Measurements from ENCODE around the gene CD300A.

Gene CD300A

GRCh38 chr17:74454197-74455024, 12.0 kb upstream of the CD300A start:
- DNase-seq (ENCODE audit: low spot score) = no peak

- DNase-seq (ENCODE audit: low spot score) = no peak
These were observed 11.3 kb upstream of the CD300A start for GRCh38 chr17:74455025-74455545.

- DNase-seq (ENCODE audit: low spot score) = no peak
These were observed 10.6 kb upstream of the CD300A start for GRCh38 chr17:74455821-74456220.

GRCh38 chr17:74457146-74457819, 9.2 kb upstream of the CD300A start:
- peak; percentile 83 for DNase-seq (ENCODE audit: low spot score)

GRCh38 chr17:74457820-74458166, 8.6 kb upstream of the CD300A start:
- no peak for DNase-seq (ENCODE audit: low spot score)

GRCh38 chr17:74458835-74459234, 7.6 kb upstream of the CD300A start:
- DNase-seq (ENCODE audit: low spot score) = no peak

GRCh38 chr17:74459622-74460021, 6.8 kb upstream of the CD300A start:
- no peak for DNase-seq (ENCODE audit: low spot score)

- no peak for DNase-seq (ENCODE audit: low spot score)
These were observed 6.2 kb upstream of the CD300A start for GRCh38 chr17:74460241-74460640.

- DNase-seq (ENCODE audit: low spot score) = no peak
These were observed 5.4 kb upstream of the CD300A start for GRCh38 chr17:74460996-74461395.

- DNase-seq (ENCODE audit: low spot score) = no peak
These were observed 4.8 kb upstream of the CD300A start for GRCh38 chr17:74461611-74462010.

- DNase-seq (ENCODE audit: low spot score) = no peak
These were observed 1.6 kb upstream of the CD300A start for GRCh38 chr17:74464730-74465377.

GRCh38 chr17:74465378-74466110, 890 bp upstream of the CD300A start:
- no peak for DNase-seq (ENCODE audit: low spot score)

- DNase-seq (ENCODE audit: low spot score) = no peak
These were observed 372 bp downstream of the CD300A start for GRCh38 chr17:74466828-74467184.

GRCh38 chr17:74467221-74467951, 952 bp downstream of the CD300A start:
- DNase-seq (ENCODE audit: low spot score) = no peak

- DNase-seq (ENCODE audit: low spot score) = no peak
These were observed 4.9 kb downstream of the CD300A start for GRCh38 chr17:74471341-74471740.

GRCh38 chr17:74472890-74473289, 6.5 kb downstream of the CD300A start:
- DNase-seq (ENCODE audit: low spot score) = no peak

GRCh38 chr17:74473294-74473693, 6.9 kb downstream of the CD300A start:
- no peak for DNase-seq (ENCODE audit: low spot score)

GRCh38 chr17:74474043-74474792, 7.8 kb downstream of the CD300A start:
- no peak for DNase-seq (ENCODE audit: low spot score)

- DNase-seq (ENCODE audit: low spot score) = no peak
These were observed 8.8 kb downstream of the CD300A start for GRCh38 chr17:74475189-74475588.

- DNase-seq (ENCODE audit: low spot score) = no peak
These were observed 11.0 kb downstream of the CD300A start for GRCh38 chr17:74477411-74477810.

Measured in iPS-NIHi11 (cell line).